OCI-LY7 (cell line): ENCODE results near the gene AUP1. TPM values are rescaled to one million over a fixed set of nuclear protein-coding genes. Genes with fewer than 3 reads are reported as not detected.

ENCODE experiments used
- BruUV-seq: library from RNA; stranded (reverse); fragments of 400-500 nt; replicated peaks from 2 replicates; lab custom pipeline; 2021; lab: Mats Ljungman, UMichigan
- CTCF ChIA-PET: fragments of 300-600 bp; sonication (Branson Sonifier 250); formaldehyde crosslinking; loops from one replicate; lab custom pipeline; 2022; ENCODE audit warnings: antibody characterized with exemption; ENCODE audit not compliant: unreplicated experiment; lab: Charles Lee
- POLR2A ChIA-PET: fragments of 300-600 bp; sonication (Branson Sonifier 250); formaldehyde crosslinking; loops from one replicate; lab custom pipeline; 2022; ENCODE audit warnings: antibody characterized with exemption; lab: Charles Lee
- DNase-seq: peaks from one replicate; pipeline ENCODE4 v3.0.0-alpha.2; 2015; ENCODE audit warnings: low spot score
- H2AFZ ChIP-seq: fragments of 200-600 bp; sonication (generic), shearing (Covaris generic); 2 replicates; pipeline ENCODE4 v1.6.1; 2014; ENCODE audit warnings: mild to moderate bottlenecking, antibody characterized with exemption, low read length, moderate library complexity
- H3K27ac ChIP-seq: fragments of 200-600 bp; sonication (generic); 2 replicates; pipeline ENCODE4 v1.5.1; 2014; ENCODE audit warnings: mixed run types, low read depth, mild to moderate bottlenecking, moderate library complexity, low read length, inconsistent platforms; ENCODE audit not compliant: poor library complexity, severe bottlenecking
- H3K36me3 ChIP-seq: fragments of 200-600 bp; sonication (generic); 2 replicates; pipeline ENCODE4 v1.6.1; 2014; ENCODE audit warnings: mild to moderate bottlenecking, antibody characterized with exemption, low read length, moderate library complexity, mixed read lengths; ENCODE audit not compliant: insufficient read depth
- H3K4me1 ChIP-seq: fragments of 200-600 bp; sonication (generic); 2 replicates; pipeline ENCODE4 v1.5.1; 2014; ENCODE audit warnings: mild to moderate bottlenecking, low read length; ENCODE audit not compliant: insufficient read depth, poor library complexity, severe bottlenecking
- H3K4me2 ChIP-seq: fragments of 200-600 bp; sonication (generic); 2 replicates; pipeline ENCODE4 v1.6.1; 2014; ENCODE audit warnings: mild to moderate bottlenecking, low read length
- H3K4me3 ChIP-seq: fragments of 200-600 bp; sonication (generic); 2 replicates; pipeline ENCODE4 v1.5.1; 2014; ENCODE audit warnings: mild to moderate bottlenecking, low read depth, low read length; ENCODE audit not compliant: poor library complexity, severe bottlenecking
- H3K79me2 ChIP-seq: fragments of 200-600 bp; sonication (generic); 2 replicates; pipeline ENCODE4 v1.6.1; 2016; ENCODE audit warnings: low read depth, mild to moderate bottlenecking, low read length, moderate library complexity, mixed read lengths; ENCODE audit not compliant: insufficient read depth
- H3K9me2 ChIP-seq: fragments of 200-600 bp; sonication (generic); 2 replicates; pipeline ENCODE4 v1.6.1; 2016; ENCODE audit warnings: mild to moderate bottlenecking, low read length, mixed read lengths; ENCODE audit not compliant: insufficient read depth
- H3K9me3 ChIP-seq: fragments of 200-600 bp; sonication (generic); 2 replicates; pipeline ENCODE4 v1.6.1; 2014; ENCODE audit warnings: mild to moderate bottlenecking, mixed run types, low read length, mixed read lengths
- H4K20me1 ChIP-seq: fragments of 200-600 bp; sonication (generic); 2 replicates; pipeline ENCODE4 v1.6.1; 2014; ENCODE audit warnings: mild to moderate bottlenecking, antibody characterized with exemption, low read length, moderate library complexity, mixed read lengths; ENCODE audit not compliant: insufficient read depth
- CTCF ChIP-seq: fragments of 200-600 bp; sonication (generic); conservative IDR thresholded peaks from 2 replicates; pipeline ENCODE4 v1.5.1; 2014; ENCODE audit warnings: mild to moderate bottlenecking, antibody characterized with exemption, low read length, moderate library complexity, mixed read lengths
- EZH2phosphoT487 ChIP-seq: fragments of 200-600 bp; sonication (generic); IDR thresholded peaks from 2 replicates; pipeline ENCODE4 v1.6.1; 2018; ENCODE audit warnings: low read depth, borderline replicate concordance, mild to moderate bottlenecking, mixed run types, antibody characterized with exemption, low read length, moderate library complexity, mixed read lengths
- intact Hi-C: fragments of 100-400 bp; cut with micrococcal nuclease; formaldehyde crosslinking; loops from one replicate; pipeline ENCODE4 v1.10.0; 2022; ENCODE audit not compliant: unreplicated experiment
- total RNA-seq, 2 experiments: library from RNA; depleted of rRNA in 1 of 2; stranded (reverse); fragments of >200 nt in 1 of 2; shearing (Covaris generic) in 1 of 2; gene quantifications; 2 replicates each; pipeline ENCODE4 v1.2.3, GENCODE V29; 2014 to 2022

The AUP1 gene
- total RNA-seq, 2 experiments from 2014 or later: 121 to 188 TPM

- H3K27ac ChIP-seq: no peak overlapping the region
- H3K9me2 ChIP-seq: no peaks in the 10 kb centered on the region
These were observed 22.0 kb upstream of the AUP1 start for GRCh38 chr2:74551530-74551929.

GRCh38 chr2:74550231-74550630 lies 20.7 kb upstream of the AUP1 start:
- Histone ChIP-seq H3K4me3 (no peak overlapping the region), H3K9me3 (no peaks in the 10 kb centered on the region), H4K20me1 (no peaks in the 10 kb centered on the region), H3K79me2 (no peaks in the 10 kb centered on the region), H3K4me1 (peaks cover 9% of the 10 kb centered on the region), H3K27ac (no peak overlapping the region), H3K4me2 (no peak overlapping the region), H3K9me2 (no peaks in the 10 kb centered on the region), H2AFZ (no peak overlapping the region), H3K36me3 (no peaks in the 10 kb centered on the region)
- ChIA-PET CTCF (no interaction called here), POLR2A (interaction anchor here (0.5 kb wide), 1 partner anchor 640 kb away, joined by 3 read pairs; no protein-coding TSS in a partner anchor)
- no peak for TF ChIP-seq EZH2phosphoT487
- TF ChIP-seq CTCF: no peak
- DNase-seq: no peak
- BruUV-seq: no TSS peak
- intact Hi-C loops: no loop called here

More at GRCh38 chr2:74551530-74551929, 22.0 kb upstream of the AUP1 start:
- DNase-seq: no peak
- Histone ChIP-seq H4K20me1 (no peaks in the 10 kb centered on the region), H3K4me2 (no peak overlapping the region), H2AFZ (no peak overlapping the region), H3K4me3 (no peak overlapping the region), H3K36me3 (no peaks in the 10 kb centered on the region), H3K4me1 (peaks cover 13% of the 10 kb centered on the region), H3K79me2 (no peaks in the 10 kb centered on the region), H3K9me3 (no peaks in the 10 kb centered on the region)
- TF ChIP-seq EZH2phosphoT487 (no peak), CTCF (no peak)
- ChIA-PET CTCF (interaction anchor here (0.5 kb wide), 1 partner anchor 77 kb away, joined by 5 read pairs; no protein-coding TSS in a partner anchor), POLR2A (interaction anchor here (0.6 kb wide), 1 partner anchor 10 kb away, joined by 3 read pairs; no protein-coding TSS in a partner anchor)
- intact Hi-C loops: no loop called here
- BruUV-seq: no TSS peak
